SK-N-SH (cell line): ENCODE data around the gene HCN1. TPM values are rescaled to one million over a fixed set of nuclear protein-coding genes. Genes with fewer than 3 reads are reported as not detected.

Source experiments
- CTCF ChIA-PET: fragments of 300-600, 350-600 bp; formaldehyde crosslinking; extraction: SDS; loops from one replicate; lab custom pipeline; 2021; lab: Yijun Ruan, JAX
- POLR2A ChIA-PET: fragments of 350-600 bp; sonication (Branson Sonifier 250); formaldehyde crosslinking; extraction: SDS; loops from one replicate; lab custom pipeline; 2020; ENCODE audit warnings: antibody characterized with exemption, inconsistent platforms; lab: Yijun Ruan, JAX
- DNase-seq: peaks from one replicate; pipeline ENCODE4 v3.0.0; 2012
- H2AFZ ChIP-seq: fragments of 200-600 bp; sonication (generic); 2 replicates; pipeline ENCODE4 v1.8.1; 2016; ENCODE audit warnings: antibody characterized with exemption, mild to moderate bottlenecking, low read depth
- H3F3A ChIP-seq: fragments of 200-600 bp; sonication (generic); replicated peaks from 2 replicates; pipeline ENCODE3; 2016; ENCODE audit warnings: antibody characterized with exemption, mild to moderate bottlenecking; ENCODE audit not compliant: insufficient read depth
- H3K27ac ChIP-seq, 2 experiments: fragments of 200-500 bp in 1 of 2; fragments of 200-600 bp in 1 of 2; sonication (Bioruptor generic) in 1 of 2; sonication (generic), shearing (Covaris generic) in 1 of 2; 2 replicates each; pipeline versions ENCODE4 v1.5.1 to v1.6.1; 2014 to 2016; ENCODE audit warnings: low read depth in 2 of 2, inconsistent platforms in 1 of 2, low read length in 1 of 2, mild to moderate bottlenecking in 1 of 2, mixed read lengths in 1 of 2
- H3K27me3 ChIP-seq: fragments of 200-600 bp; sonication (generic), shearing (Covaris generic); 2 replicates; pipeline ENCODE4 v1.6.1; 2016; ENCODE audit warnings: mixed run types; ENCODE audit not compliant: insufficient read depth
- H3K36me3 ChIP-seq, 2 experiments: fragments of 200-500 bp in 1 of 2; fragments of 200-600 bp in 1 of 2; sonication (Bioruptor generic) in 1 of 2; sonication (generic) in 1 of 2; replicated peaks in 1 of 2; 2 replicates each; pipeline versions ENCODE3 to v1.5.1; 2014 to 2016; ENCODE audit warnings: low read length in 1 of 2, mild to moderate bottlenecking in 1 of 2; ENCODE audit not compliant: insufficient read depth in 2 of 2, control insufficient read depth in 1 of 2
- H3K4me1 ChIP-seq, 2 experiments: fragments of 200-500 bp in 1 of 2; fragments of 200-600 bp in 1 of 2; sonication (Bioruptor generic) in 1 of 2; sonication (generic), shearing (Covaris generic) in 1 of 2; 2 replicates each; pipeline versions ENCODE4 v1.5.1 to v1.6.1; 2014 to 2016; ENCODE audit warnings: low read depth in 1 of 2, low read length in 1 of 2, mixed run types in 1 of 2; ENCODE audit not compliant: insufficient read depth in 2 of 2, control insufficient read depth in 1 of 2
- H3K4me2 ChIP-seq: fragments of 200-600 bp; sonication (generic), shearing (Covaris generic); 2 replicates; pipeline ENCODE4 v1.6.1; 2017; ENCODE audit warnings: mixed run types
- H3K4me3 ChIP-seq, 2 experiments: fragments of 200-500 bp in 1 of 2; fragments of 200-600 bp in 1 of 2; sonication (Bioruptor generic) in 1 of 2; sonication (generic), shearing (Covaris generic) in 1 of 2; 2 replicates each; pipeline versions ENCODE4 v1.5.1 to v1.8.1; 2014 to 2016; ENCODE audit warnings: low read depth in 2 of 2, inconsistent platforms in 1 of 2, low read length in 1 of 2, mild to moderate bottlenecking in 1 of 2, mixed read lengths in 1 of 2, moderate library complexity in 1 of 2
- H3K79me2 ChIP-seq: fragments of 200-600 bp; sonication (generic); 2 replicates; pipeline ENCODE4 v1.8.1; 2017; ENCODE audit warnings: mild to moderate bottlenecking; ENCODE audit not compliant: insufficient read depth
- H3K9ac ChIP-seq: fragments of 200-600 bp; sonication (generic); 2 replicates; pipeline ENCODE4 v1.6.1; 2017; ENCODE audit warnings: mixed run types
- H3K9me2 ChIP-seq: fragments of 200-600 bp; sonication (generic); 2 replicates; pipeline ENCODE4 v1.6.1; 2017; ENCODE audit warnings: mixed run types
- H3K9me3 ChIP-seq: fragments of 200-600 bp; sonication (generic); 2 replicates; pipeline ENCODE4 v1.6.1; 2017; ENCODE audit warnings: mixed run types, mild to moderate bottlenecking, moderate library complexity
- H4K20me1 ChIP-seq: fragments of 200-600 bp; sonication (generic); 2 replicates; pipeline ENCODE4 v1.6.1; 2017; ENCODE audit warnings: mild to moderate bottlenecking, mixed run types; ENCODE audit not compliant: insufficient read depth
- ELF1 ChIP-seq: IDR thresholded peaks from 2 replicates; pipeline ENCODE4 v1.4.0; 2012
- EP300 ChIP-seq, 2 experiments: IDR thresholded peaks; 2 replicates each; pipeline versions ENCODE4 v1.4.0 to v1.6.1; 2012; ENCODE audit warnings: borderline replicate concordance in 1 of 2, low read depth in 1 of 2, low read length in 1 of 2
- EZH2phosphoT487 ChIP-seq: fragments of 200-600 bp; sonication (generic); IDR thresholded peaks from 2 replicates; pipeline ENCODE4 v1.6.1; 2017; ENCODE audit warnings: low read depth, mixed run types, mild to moderate bottlenecking, antibody characterized with exemption, moderate library complexity, borderline replicate concordance
- FOSL2 ChIP-seq: IDR thresholded peaks from 2 replicates; pipeline ENCODE4 v1.4.0; 2012; ENCODE audit warnings: low read depth, mild to moderate bottlenecking, moderate library complexity, borderline replicate concordance
- FOXJ3 ChIP-seq: sonication (generic); formaldehyde crosslinking; IDR thresholded peaks from 2 replicates; pipeline ENCODE4 v1.5.1; 2020; ENCODE audit warnings: mild to moderate bottlenecking, missing genetic modification reagents
- MXI1 ChIP-seq: IDR thresholded peaks from 2 replicates; pipeline ENCODE4 v1.6.1; 2012; ENCODE audit warnings: mild to moderate bottlenecking, low read depth, low read length, improper control_type of control experiment
- NFIC ChIP-seq: IDR thresholded peaks from 2 replicates; pipeline ENCODE4 v1.4.0; 2012; ENCODE audit warnings: borderline replicate concordance
- POLR2AphosphoS5 ChIP-seq: IDR thresholded peaks from 2 replicates; pipeline ENCODE4 v1.6.1; 2012; ENCODE audit warnings: low read depth, low read length
- RAD21 ChIP-seq: IDR thresholded peaks from 2 replicates; pipeline ENCODE4 v1.6.1; 2012; ENCODE audit warnings: mild to moderate bottlenecking, low read length
- SIN3A ChIP-seq: IDR thresholded peaks from 2 replicates; pipeline ENCODE4 v1.6.1; 2012; ENCODE audit warnings: low read depth, mild to moderate bottlenecking, low read length, moderate library complexity, borderline replicate concordance
- SMC3 ChIP-seq: IDR thresholded peaks from 2 replicates; pipeline ENCODE4 v1.6.1; 2012; ENCODE audit warnings: low read depth, low read length, improper control_type of control experiment
- TCF12 ChIP-seq: IDR thresholded peaks from 2 replicates; pipeline ENCODE4 v1.4.0; 2012
- WGBS: methylation state at CpG from one replicate; pipeline ENCODE4 v1.1.6; 2017; ENCODE audit warnings: low lambda C conversion rate; 5-methylcytosine and 5-hydroxymethylcytosine counted together
- polyA plus RNA-seq, 3 experiments: library from polyadenylated mRNA; depleted of rRNA; stranded (reverse); fragments of >200 nt; gene quantifications; 2 replicates each; pipeline ENCODE4 v1.2.3, GENCODE V29; 2012
- TF ChIP-seq, protein P1 (sequence below): IDR thresholded peaks from 2 replicates; pipeline ENCODE4 v1.4.0; 2012; ENCODE audit warnings: low read depth
- TF ChIP-seq, protein P2 (sequence below): fragments of 150-350 bp; IDR thresholded peaks from 2 replicates; pipeline ENCODE4 v1.6.1; 2016; ENCODE audit warnings: mild to moderate bottlenecking, low read depth, low read length

Gene HCN1
- polyA plus RNA-seq, 1 of the 3 experiments (the other 2 are of a cell fraction), result not detected

GRCh38 chr5:45684118-45684517 is 12.1 kb downstream of the HCN1 start:
- Histone ChIP-seq H3K9me3 (no peaks in the 10 kb centered on the region), H4K20me1 (no peaks in the 10 kb centered on the region), H3K4me2 (no peak overlapping the region), H3K9ac (no peak overlapping the region), H3K79me2 (no peaks in the 10 kb centered on the region), H3K36me3 (no peaks in the 10 kb centered on the region), H2AFZ (no peak overlapping the region), H3K9me2 (no peaks in the 10 kb centered on the region), H3K27ac (no peak overlapping the region), H3K4me3 (no peak overlapping the region), H3F3A (no peaks in the 10 kb centered on the region), H3K27me3 (no peaks in the 10 kb centered on the region), H3K4me1 (no peaks in the 10 kb centered on the region)
- POLR2A ChIA-PET, result no interaction called here
- DNase-seq, result no peak
- CTCF ChIA-PET, result no interaction called here
- TF ChIP-seq EP300 (IDR thresholded peaks at IDR 0.05; ENCODE audit: borderline replicate concordance in 1 of 2, low read depth in 1 of 2, low read length in 1 of 2) (no peak), SMC3 (no peak), FOSL2 (no peak), EZH2phosphoT487 (no peak), FOXJ3 (no peak), NFIC (no peak), SIN3A (no peak)

GRCh38 chr5:45680950-45681349 is 15.2 kb downstream of the HCN1 start:
- no peak for TF ChIP-seq SMC3
- no peak for TF ChIP-seq EZH2phosphoT487
- no peak for TF ChIP-seq POLR2AphosphoS5
- TF ChIP-seq, protein P1, sequence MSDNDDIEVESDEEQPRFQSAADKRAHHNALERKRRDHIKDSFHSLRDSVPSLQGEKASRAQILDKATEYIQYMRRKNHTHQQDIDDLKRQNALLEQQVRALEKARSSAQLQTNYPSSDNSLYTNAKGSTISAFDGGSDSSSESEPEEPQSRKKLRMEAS, result no peak
- TF ChIP-seq EP300 (IDR thresholded peaks at IDR 0.05; ENCODE audit: borderline replicate concordance in 1 of 2, low read depth in 1 of 2, low read length in 1 of 2), result no peak
- no peak for TF ChIP-seq ELF1
- TF ChIP-seq RAD21, result no peak
- no peak for TF ChIP-seq MXI1
- TF ChIP-seq, protein P2, sequence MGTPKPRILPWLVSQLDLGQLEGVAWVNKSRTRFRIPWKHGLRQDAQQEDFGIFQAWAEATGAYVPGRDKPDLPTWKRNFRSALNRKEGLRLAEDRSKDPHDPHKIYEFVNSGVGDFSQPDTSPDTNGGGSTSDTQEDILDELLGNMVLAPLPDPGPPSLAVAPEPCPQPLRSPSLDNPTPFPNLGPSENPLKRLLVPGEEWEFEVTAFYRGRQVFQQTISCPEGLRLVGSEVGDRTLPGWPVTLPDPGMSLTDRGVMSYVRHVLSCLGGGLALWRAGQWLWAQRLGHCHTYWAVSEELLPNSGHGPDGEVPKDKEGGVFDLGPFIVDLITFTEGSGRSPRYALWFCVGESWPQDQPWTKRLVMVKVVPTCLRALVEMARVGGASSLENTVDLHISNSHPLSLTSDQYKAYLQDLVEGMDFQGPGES, result no peak
- no peak for TF ChIP-seq TCF12
- no peak overlapping the region for H3K4me2 ChIP-seq
- H3K36me3 ChIP-seq, result no peaks in the 10 kb centered on the region
- WGBS, result 6% methylated on average over 2 of the region's 2 CpGs
- no peak overlapping the region for H3K9ac ChIP-seq
- no peaks in the 10 kb centered on the region for H3K27me3 ChIP-seq
- H3K9me3 ChIP-seq, result no peaks in the 10 kb centered on the region
- no peaks in the 10 kb centered on the region for H3K79me2 ChIP-seq
- CTCF ChIA-PET, result interaction anchor here (0.8 kb wide), 1 partner anchor 15 kb away, joined by 3 read pairs; the partner anchor contains the start of gene HCN1
- H2AFZ ChIP-seq, result no peak overlapping the region
- H4K20me1 ChIP-seq, result no peaks in the 10 kb centered on the region
- H3K4me1 ChIP-seq, result no peaks in the 10 kb centered on the region
- no peak overlapping the region for H3K4me3 ChIP-seq
- no peaks in the 10 kb centered on the region for H3K9me2 ChIP-seq
- H3K27ac ChIP-seq, result no peak overlapping the region
- no peaks in the 10 kb centered on the region for H3F3A ChIP-seq
- DNase-seq, result no peak
- POLR2A ChIA-PET, result no interaction called here
